ENCODE results near the gene RBM33. TPM values are rescaled to one million over a fixed set of nuclear protein-coding genes. Genes with fewer than 3 reads are reported as not detected.

The RBM33 gene
- total and polyA plus RNA-seq, 2 of the 4 experiments (the other 2 are of a cell fraction) = 7.3 to 10.8 TPM

DNA sequence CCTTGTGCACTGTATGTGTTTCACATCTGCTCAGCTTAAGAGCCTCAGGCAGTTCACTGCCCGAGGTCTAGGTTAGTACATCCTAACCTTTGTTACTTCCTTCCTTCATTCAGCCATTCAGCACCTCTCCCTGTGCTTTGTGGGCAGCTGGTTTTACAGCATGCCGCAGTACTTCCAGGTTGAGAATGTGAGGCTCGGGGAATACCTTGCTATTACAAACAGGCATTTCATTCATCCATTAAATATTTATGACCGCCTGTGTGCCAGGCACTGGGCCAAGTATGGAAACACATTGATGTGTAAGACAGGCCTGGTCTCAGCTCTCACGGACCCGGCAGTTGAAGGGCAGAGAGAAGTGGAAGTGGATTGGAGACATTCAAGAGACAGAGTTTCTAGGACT lies 85.4 kb downstream of the RBM33 start:
- no peak overlapping the region for H3K4me2 ChIP-seq (ENCODE audit: low read depth, low read length)
- H4K91ac ChIP-seq (ENCODE audit: insufficient read depth, low read depth, low read length) = no peak overlapping the region
- H3K4ac ChIP-seq (ENCODE audit: low read depth, low read length) = no peak overlapping the region
- H2BK120ac ChIP-seq (ENCODE audit: low read depth, low read length) = no peak overlapping the region
- H2BK15ac ChIP-seq (ENCODE audit: low read depth, low read length) = no peak overlapping the region
- H3K23ac ChIP-seq (ENCODE audit: low read depth, low read length) = no peak overlapping the region
- no peak overlapping the region for H3K18ac ChIP-seq (ENCODE audit: low read depth, low read length)
- dilution Hi-C loops (cut with HindIII; ENCODE audit: low sequenced_read_pairs, unreplicated experiment) (no loop called here), in situ Hi-C loops (cut with MboI; ENCODE audit: low sequenced_read_pairs) (loop anchor here (5.0 kb wide), 1 partner anchor 128 kb away; no protein-coding TSS in a partner anchor), intact Hi-C loops (cut with micrococcal nuclease) (no loop called here)
- CTCF ChIA-PET = interaction anchor here (0.6 to 1.6 kb wide), 2 partner anchors 31 to 131 kb away, joined by 3 to 4 read pairs; no protein-coding TSS in a partner anchor
- POLR2A ChIA-PET (ENCODE audit: unreplicated experiment) = no interaction called here
- H3K27me3 ChIP-seq (ENCODE audit: control insufficient read depth, insufficient read depth, low read length) = no peaks in the 10 kb centered on the region
- no peak overlapping the region for H2AK9ac ChIP-seq (replicated peaks; ENCODE audit: low read depth, low read length, poor library complexity)
- no peak overlapping the region for H4K8ac ChIP-seq (ENCODE audit: low read depth in 2 of 2, low read length in 2 of 2)
- peaks cover 40 to 59% of the 10 kb centered on the region in 2 experiments for H3K79me1 ChIP-seq (ENCODE audit: low read depth in 1 of 2, low read length in 2 of 2)
- no peak overlapping the region for H2BK20ac ChIP-seq (ENCODE audit: low read depth, low read length)
- BruUV-seq (replicated peaks) = no TSS peak
- peaks cover 10% of the 10 kb centered on the region for H3K36me3 ChIP-seq (ENCODE audit: control insufficient read depth, insufficient read depth, low read length)
- no peak overlapping the region for H3K4me3 ChIP-seq (ENCODE audit: insufficient read depth, low read depth, low read length)
- H2AK5ac ChIP-seq (ENCODE audit: low read depth, low read length) = no peak overlapping the region
- no peak overlapping the region for H3K56ac ChIP-seq (ENCODE audit: extremely low read depth, insufficient read depth, low read length)
- TF ChIP-seq BHLHE40 (IDR thresholded peaks at IDR 0.05; ENCODE audit: low read depth, low read length) (no peak), RFX5 (IDR thresholded peaks at IDR 0.05; ENCODE audit: low read depth, low read length) (no peak), NFE2L2 (IDR thresholded peaks at IDR 0.05; ENCODE audit: low read depth, low read length) (no peak), RCOR1 (IDR thresholded peaks at IDR 0.05; ENCODE audit: insufficient replicate concordance, low read length) (no peak), FOS (IDR thresholded peaks at IDR 0.05; ENCODE audit: low read depth, low read length) (no peak), CEBPB (IDR thresholded peaks at IDR 0.05; ENCODE audit: low read depth, low read length) (no peak), CHD1 (IDR thresholded peaks at IDR 0.05; ENCODE audit: low read depth, low read length) (no peak), MAFK (IDR thresholded peaks at IDR 0.05; ENCODE audit: low read depth, low read length) (no peak), MAZ (IDR thresholded peaks at IDR 0.05; ENCODE audit: borderline replicate concordance, low read depth, low read length) (no peak), RAD21 (IDR thresholded peaks at IDR 0.05; ENCODE audit: low read length) (no peak), SMC3 (IDR thresholded peaks at IDR 0.05; ENCODE audit: low read depth, low read length) (no peak), MXI1 (IDR thresholded peaks at IDR 0.05; ENCODE audit: borderline replicate concordance, low read depth, low read length) (no peak), POLR2A (IDR thresholded peaks at IDR 0.05; ENCODE audit: low read depth, low read length) (no peak)
- TF ChIP-seq, protein P1, sequence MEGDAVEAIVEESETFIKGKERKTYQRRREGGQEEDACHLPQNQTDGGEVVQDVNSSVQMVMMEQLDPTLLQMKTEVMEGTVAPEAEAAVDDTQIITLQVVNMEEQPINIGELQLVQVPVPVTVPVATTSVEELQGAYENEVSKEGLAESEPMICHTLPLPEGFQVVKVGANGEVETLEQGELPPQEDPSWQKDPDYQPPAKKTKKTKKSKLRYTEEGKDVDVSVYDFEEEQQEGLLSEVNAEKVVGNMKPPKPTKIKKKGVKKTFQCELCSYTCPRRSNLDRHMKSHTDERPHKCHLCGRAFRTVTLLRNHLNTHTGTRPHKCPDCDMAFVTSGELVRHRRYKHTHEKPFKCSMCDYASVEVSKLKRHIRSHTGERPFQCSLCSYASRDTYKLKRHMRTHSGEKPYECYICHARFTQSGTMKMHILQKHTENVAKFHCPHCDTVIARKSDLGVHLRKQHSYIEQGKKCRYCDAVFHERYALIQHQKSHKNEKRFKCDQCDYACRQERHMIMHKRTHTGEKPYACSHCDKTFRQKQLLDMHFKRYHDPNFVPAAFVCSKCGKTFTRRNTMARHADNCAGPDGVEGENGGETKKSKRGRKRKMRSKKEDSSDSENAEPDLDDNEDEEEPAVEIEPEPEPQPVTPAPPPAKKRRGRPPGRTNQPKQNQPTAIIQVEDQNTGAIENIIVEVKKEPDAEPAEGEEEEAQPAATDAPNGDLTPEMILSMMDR (conservative IDR thresholded peaks at IDR 0.05; ENCODE audit: low read depth, low read length) = no peak
- TF ChIP-seq, protein P2, sequence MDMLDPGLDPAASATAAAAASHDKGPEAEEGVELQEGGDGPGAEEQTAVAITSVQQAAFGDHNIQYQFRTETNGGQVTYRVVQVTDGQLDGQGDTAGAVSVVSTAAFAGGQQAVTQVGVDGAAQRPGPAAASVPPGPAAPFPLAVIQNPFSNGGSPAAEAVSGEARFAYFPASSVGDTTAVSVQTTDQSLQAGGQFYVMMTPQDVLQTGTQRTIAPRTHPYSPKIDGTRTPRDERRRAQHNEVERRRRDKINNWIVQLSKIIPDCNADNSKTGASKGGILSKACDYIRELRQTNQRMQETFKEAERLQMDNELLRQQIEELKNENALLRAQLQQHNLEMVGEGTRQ (IDR thresholded peaks at IDR 0.05; ENCODE audit: low read depth, low read length) = no peak
- TF ChIP-seq, protein P3, sequence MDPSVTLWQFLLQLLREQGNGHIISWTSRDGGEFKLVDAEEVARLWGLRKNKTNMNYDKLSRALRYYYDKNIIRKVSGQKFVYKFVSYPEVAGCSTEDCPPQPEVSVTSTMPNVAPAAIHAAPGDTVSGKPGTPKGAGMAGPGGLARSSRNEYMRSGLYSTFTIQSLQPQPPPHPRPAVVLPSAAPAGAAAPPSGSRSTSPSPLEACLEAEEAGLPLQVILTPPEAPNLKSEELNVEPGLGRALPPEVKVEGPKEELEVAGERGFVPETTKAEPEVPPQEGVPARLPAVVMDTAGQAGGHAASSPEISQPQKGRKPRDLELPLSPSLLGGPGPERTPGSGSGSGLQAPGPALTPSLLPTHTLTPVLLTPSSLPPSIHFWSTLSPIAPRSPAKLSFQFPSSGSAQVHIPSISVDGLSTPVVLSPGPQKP (IDR thresholded peaks at IDR 0.05; ENCODE audit: borderline replicate concordance, low read depth, low read length) = no peak
- H2AFZ ChIP-seq (replicated peaks; ENCODE audit: low read length, poor library complexity) = no peak overlapping the region
- DNase-seq (peak; percentile 61), ATAC-seq (ENCODE audit: low read depth) (peak; percentile 53)
- no peak overlapping the region for H4K5ac ChIP-seq (ENCODE audit: low read depth, low read length)
- no peaks in the 10 kb centered on the region for H3K4me1 ChIP-seq (ENCODE audit: control insufficient read depth, insufficient read depth, low read length)
- no peak overlapping the region for H3K9ac ChIP-seq (ENCODE audit: low read depth, low read length)
- H3K9me1 ChIP-seq (ENCODE audit: insufficient read depth, low read length) = peaks cover 11% of the 10 kb centered on the region; the same call in 1 of the 2 replicates
- WGBS, 2 experiments (ENCODE audit: extremely low coverage in 2 of 2, insufficient read length in 1 of 2) = no CpG with 5 or more reads among the region's 6 CpGs
- H2BK5ac ChIP-seq (ENCODE audit: low read depth, low read length, poor library complexity, severe bottlenecking) = no peak overlapping the region
- no peak overlapping the region for H3K14ac ChIP-seq (replicated peaks; ENCODE audit: low read depth, low read length)
- no peaks in the 10 kb centered on the region for H3K9me3 ChIP-seq (ENCODE audit: control insufficient read depth, insufficient read depth, low read length)
- no peak overlapping the region for H3K27ac ChIP-seq (ENCODE audit: insufficient read depth, low read length)
- peaks cover 13% of the 10 kb centered on the region; the same call in 1 of the 2 replicates for H4K20me1 ChIP-seq (ENCODE audit: insufficient read depth, low read length)
